T-helper 2 cell treated with Interferon-gamma antibody and Interleukin-4, amounts not matched to agents 100 ng/mL and 5 ng/mL, for 36 hours (primary cell): Measurements from ENCODE around the gene ADARB1. TPM values are rescaled to one million over a fixed set of nuclear protein-coding genes. Genes with fewer than 3 reads are reported as not detected.

ENCODE experiments used
- intact Hi-C: fragments of 100-400 bp; cut with micrococcal nuclease; formaldehyde crosslinking; loops from one replicate; pipeline ENCODE4 v1.15.1; 2023
- total RNA-seq: library from RNA; stranded (reverse); gene quantifications from 2 replicates; pipeline ENCODE4 v1.2.3, GENCODE V29; 2022

The ADARB1 gene
- total RNA-seq, 1 donor from 2014 or later = 51.5 TPM

DNA sequence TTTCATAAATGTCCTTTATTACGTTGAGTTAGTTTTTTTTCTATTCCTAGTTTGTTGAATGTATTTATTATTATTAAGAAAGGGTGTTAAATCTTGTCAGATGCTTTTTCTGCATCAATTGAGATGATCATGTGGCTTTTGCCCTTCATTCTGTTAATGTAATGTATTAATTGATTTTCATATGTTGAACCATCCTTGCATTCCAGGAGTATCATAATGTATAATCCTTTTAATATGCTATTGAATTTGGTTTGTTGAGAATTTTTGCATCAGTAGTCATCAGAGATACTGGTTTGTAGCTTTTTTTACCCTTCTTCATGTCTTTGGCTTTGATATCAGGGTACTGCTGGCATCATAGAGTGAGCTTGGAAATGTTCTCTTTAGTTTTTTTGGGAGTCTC, 113.3 kb downstream of the ADARB1 start:
- intact Hi-C loops = no loop called here

DNA sequence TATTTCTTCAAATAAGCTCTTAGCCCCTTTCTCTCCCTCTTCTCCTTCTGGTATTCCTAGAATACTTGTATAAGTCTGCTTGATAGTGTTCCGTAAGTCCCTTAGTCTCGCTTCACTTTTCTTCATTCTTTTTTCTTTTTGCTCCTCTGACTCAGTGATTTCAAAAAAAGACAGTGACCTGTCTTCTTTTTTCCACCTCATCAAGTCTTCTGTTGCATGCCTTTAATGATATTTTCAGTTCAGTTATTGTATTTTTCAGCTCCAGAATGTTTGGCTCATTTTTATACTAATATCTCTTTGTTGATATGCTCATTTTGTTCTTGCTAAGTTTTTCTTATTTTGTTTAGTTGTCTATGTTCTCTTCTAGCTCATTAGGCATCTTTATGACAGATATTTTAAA, 115.6 kb downstream of the ADARB1 start:
- intact Hi-C loops = no loop called here

DNA sequence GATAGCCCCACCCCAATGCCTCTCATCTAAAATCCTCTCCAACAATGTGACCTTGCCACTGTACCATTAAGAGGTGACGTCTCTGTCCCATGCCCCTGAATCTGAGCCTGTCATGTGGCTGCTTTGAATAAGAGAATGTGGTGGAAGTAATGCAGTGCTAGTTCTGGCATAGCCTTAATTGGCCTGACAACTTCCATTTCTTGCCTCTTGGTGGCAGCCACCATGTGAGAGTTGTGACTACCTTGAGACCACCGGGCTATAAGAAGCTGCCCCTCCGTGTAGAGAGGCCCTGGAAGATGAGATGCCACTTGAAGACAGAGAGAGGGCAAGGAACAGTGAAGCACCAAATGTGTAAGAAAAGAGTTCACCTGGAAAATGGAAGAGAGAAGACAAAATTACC, 118.0 kb downstream of the ADARB1 start:
- intact Hi-C loops = no loop called here

DNA sequence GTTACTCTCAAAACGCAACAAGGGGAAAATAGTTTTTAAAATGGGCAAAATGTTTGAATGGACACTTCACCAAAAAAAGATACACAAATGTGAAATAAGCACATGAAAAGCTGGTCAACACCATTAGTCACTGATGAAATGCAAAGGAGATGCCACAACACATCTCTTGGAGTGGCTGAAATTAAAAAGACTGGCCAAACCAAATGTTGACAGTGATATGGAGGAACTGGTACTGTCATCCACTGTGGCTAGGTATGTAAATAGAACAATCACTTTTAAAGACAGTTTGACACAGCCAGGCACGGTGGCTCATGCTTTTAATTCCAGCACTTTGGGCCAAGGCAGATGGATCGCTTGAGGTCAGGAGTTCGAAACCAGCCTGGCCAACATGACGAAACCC, 122.2 kb downstream of the ADARB1 start:
- intact Hi-C loops = no loop called here

DNA sequence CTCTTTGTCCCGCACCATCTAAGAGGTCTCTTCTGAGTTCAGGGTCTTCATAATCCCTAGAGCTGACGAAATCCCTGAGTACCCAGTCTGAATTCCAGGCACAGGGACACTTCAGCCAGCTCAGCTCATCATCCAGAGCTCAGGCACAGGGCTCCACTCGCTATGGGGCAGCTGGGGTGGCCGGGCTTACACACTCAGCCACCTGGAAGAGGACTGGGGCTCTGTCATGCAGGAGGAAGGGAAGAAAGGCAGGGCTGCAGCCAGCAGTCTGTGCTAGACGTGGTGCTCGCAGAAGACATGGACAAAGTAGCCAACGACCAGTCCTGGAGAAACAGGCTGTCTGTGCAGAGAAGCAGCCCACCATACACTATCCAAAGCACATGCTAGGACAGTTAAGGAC, 124.8 kb downstream of the ADARB1 start:
- intact Hi-C loops = no loop called here

DNA sequence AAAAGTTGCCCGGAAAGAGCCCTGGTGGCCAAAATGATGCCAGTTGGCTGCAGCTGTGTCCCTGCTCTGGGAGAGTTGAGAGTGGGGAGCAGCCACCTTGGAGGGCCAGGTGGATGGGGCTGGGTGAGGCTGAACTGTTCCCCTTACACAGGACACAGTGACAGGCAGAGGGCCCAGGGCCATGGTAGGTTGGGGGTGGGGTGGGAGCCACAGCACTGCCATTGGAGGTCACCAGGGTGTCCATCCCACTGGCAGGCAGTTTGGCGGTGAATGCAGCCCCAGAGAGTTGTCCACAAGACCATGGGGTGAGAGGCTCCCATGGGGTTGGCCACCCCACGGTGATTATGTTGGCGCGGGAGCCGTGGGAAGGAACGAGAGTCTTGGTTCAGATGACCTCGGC, 125.7 kb downstream of the ADARB1 start:
- intact Hi-C loops = no loop called here

DNA sequence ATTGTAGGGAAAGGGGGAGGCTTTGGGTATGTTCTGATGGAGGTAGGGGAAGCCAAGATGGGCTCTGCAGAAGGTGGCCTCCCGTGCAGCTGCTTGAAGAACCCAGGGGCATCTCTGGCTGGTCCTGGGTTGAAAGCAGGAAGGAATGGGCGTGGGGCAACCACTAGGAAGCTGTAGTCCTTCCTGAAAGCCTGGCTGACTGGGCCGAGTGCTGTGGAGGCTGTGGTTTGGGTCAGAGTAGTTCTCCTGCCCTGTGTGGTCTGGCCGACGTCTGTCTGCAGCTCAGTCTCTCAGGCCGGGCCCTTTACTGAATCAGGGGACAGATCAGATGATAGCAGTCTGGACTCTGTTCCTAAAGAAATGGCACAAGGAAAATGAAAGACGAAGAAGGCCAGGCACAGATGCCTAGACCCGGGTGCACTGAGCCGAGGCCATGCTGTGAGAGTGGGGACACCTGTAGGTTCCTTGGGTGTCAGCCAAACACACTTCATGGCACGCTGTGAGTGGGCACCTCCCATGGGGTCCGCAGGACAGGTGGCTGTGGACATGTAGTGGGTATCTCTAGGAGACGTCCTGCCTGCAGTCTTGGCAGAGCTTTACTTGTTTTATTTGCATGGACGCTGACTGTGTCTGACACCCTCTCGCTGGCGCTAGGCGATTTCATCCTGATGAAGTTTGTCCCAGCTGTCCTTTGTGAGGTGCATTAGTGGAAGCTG, 126.4 kb downstream of the ADARB1 start:
- intact Hi-C loops = no loop called here

DNA sequence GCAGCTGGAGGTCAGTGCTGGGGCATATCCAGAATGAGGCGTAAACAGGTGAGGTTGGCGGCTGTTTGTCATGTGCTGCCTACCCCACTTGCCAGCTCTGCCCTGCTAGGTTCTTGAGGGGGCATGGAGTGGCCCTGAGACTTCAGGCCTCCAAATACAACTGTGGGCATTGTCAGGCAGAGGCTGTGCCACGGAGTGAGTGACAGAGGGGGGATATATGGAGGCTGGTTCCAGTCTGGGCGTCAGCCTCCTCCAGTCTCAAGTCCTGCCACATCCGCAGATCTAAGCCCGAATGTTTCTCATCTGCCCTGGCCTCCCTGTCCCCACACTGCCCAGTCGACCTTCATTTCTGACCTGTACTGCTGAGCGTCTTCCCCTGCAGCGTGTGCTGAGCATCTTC, 128.0 kb downstream of the ADARB1 start:
- intact Hi-C loops = no loop called here

DNA sequence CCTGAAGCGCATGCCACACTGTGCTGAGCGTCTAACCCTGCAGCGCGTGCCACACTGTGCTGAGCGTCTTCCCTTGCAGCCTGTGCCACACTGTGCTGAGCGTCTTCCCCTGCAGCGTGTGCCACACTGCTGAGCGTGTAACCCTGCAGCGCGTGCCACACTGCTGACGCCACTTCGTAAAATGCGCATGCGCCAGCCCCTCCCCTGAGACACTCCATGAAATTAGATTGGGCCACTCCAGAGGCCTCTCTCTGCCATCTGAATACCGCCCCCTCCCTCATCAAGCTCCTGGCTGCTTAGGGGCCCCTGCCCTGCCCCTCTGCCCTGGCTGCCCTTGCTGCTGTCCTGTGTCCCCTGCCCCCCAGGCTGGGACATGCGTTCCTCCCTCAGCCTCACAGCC, 128.5 kb downstream of the ADARB1 start:
- intact Hi-C loops = no loop called here

DNA sequence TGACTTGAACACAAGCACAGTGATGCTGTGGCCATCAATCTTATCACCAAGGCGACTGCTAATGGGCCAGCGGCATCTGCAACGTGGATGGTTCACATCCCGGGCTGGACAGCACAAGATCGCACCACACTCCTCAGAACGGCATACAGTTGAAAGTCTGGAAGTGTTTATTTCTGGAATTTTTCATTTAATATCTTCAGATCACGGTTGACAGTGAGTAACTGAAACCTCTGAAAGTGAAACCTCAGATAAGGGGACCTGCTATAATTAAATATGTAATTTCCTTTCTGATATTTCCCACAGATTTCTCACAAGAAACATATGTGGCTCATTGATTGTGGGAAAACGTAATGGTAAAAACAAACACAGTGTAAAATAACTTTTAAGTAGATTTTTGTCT, 129.6 kb downstream of the ADARB1 start:
- intact Hi-C loops = no loop called here

DNA sequence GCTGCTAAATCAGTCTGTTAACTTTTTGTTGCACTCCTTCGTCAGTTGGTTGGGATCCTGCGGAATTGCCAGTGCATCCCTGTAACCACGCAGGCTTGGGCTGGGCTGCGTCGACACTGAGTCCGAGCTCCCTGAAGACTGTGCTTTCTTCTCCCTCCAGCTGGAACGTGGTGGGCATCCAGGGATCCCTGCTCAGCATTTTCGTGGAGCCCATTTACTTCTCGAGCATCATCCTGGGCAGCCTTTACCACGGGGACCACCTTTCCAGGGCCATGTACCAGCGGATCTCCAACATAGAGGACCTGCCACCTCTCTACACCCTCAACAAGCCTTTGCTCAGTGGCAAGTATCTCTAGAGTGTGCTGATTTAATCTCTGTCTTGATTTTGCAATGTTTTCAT, 130.0 kb downstream of the ADARB1 start:
- intact Hi-C loops = no loop called here

DNA sequence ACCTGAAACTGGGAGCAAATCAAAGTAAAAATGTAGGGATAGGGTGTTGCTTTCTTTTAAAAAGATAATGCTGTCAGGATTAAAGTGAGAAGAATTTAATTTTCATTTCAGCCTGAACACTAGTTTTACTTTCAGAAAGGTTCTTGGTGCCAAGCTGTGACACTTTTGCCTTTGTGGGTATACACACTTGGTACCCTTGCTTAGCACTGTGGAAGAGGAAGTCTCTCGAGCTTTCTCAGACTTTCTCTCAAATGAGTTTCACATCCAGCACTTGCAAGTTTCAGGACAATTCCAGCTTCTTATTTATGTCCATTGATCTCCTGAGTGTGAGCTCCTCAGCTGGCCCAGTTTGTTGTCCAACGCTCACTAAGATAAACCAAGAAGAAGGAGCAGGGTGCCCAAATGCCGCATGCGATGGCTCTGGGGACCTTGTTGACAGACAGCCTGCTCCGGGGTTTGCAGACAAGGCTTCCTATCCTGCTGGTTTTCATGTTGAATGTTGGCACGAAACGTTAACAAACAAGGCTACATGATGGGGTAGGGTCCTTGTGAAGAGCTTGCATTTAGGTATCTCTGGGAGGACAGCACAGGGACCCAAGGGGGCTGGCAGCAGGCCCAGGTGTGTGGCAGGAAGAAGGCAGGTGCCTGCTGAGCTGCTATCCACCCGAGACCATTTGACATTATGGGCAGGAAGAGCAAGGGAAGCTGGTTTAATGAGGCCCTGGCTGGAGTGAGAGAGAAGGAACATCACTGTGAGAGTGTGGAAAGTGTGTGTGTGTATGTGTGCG, 133.7 kb downstream of the ADARB1 start:
- intact Hi-C loops = no loop called here

DNA sequence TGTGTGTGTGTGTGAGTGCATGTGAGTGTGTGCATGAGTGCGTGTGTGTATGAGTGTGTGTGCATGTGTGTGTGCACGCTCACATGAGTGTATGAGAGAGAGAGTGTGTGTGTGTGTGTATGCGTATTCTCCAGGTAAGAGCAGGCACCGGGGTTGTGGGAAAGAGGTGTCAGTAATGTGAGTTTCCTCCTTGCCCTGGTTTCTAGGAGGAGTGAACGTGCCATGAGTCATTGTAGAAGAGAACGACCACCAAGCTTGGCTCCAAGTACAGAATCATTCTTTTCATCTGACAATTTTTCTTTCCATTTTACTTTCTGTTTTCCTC, 134.2 kb downstream of the ADARB1 start:
- intact Hi-C loops = no loop called here

DNA sequence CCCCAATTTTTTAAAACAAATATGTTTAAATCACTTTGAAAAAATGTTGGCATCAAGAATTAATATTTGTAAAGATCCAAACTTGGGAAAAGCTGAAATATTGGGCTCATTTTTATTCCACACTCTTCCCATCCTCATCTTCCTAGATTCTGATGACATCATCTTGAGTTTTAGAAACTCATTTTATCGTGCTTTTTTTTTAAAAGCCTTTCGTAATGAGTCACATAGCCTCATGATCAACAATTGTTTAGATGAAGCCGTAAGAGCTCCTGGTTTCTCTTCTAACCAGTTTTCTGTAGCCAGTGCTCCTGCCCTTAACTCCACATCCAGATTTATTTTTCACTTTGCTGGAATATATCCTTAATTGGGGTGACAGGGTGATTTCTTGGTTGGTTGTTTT, 134.7 kb downstream of the ADARB1 start:
- intact Hi-C loops = no loop called here

DNA sequence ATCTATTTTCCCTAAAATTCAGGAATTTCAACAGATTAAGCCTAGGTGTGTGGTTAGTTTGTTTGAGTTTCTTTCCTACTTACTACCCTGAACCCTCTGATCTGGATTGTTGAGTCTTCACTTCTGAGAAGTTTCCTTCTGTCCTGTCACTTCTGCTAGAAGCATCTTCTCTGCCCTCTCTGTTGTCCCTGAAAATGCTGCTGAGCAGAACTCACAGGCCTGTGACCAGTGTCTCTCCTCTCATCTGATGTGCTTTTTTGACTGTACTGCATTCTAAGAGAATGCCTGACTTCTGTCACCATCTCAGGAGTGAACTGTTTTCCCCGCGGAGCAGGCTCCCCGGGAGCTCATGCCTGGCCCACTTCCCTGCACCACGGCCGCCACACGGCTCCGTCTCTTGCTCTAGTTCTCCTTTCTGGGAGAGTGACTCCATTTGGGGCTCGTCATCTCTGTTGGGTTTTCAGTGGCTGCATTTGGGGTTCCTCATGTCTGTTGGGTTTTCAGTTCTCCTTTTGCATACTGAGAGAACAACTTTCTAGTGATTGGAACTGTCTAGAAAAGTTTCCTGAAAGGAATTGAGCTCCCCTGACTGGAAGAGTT, 135.4 kb downstream of the ADARB1 start:
- intact Hi-C loops = no loop called here

DNA sequence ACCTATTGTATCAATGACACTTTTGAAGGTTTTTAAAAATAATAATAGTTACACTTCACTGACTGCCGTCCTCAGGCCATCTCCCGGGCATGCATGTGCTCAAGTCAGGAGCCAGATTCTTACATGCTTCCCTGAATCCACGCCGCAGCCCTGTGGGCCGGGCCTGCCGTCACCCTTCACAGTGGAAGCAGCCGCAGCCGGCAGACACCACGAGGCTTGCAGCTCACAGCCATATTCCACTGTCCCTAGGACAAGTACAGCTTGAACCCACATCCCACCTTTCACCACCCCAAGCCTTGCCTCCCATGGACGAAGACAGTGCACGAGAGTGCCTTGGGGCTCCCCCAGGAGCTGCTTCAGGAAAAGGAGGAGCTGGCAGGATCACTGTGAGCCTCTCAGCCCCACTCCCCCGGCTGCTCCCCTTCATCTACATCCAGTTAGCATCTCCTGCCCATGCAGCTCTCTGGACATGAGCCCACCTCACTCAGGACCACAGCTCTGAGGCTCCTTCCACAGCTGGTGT, 136.1 kb downstream of the ADARB1 start:
- intact Hi-C loops = no loop called here

DNA sequence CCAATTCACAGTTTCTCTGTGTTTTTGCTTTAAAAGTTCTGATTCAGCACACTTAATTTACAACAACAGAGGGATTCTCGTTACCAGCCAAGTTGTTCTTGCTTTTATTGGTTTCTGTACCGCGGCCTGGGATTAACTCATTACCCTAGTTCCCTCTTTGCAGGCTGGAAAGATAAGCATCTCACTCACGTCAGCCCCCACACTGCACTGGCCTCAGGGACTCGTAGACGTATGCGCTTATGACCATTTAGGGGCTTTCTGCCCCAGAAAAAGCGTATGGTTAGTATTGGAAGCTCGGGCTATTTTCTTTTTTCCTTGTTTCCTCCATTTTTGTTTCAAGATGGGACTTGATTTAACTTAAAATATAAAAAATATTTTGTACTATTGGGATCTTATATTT, 137.3 kb downstream of the ADARB1 start:
- intact Hi-C loops = no loop called here

DNA sequence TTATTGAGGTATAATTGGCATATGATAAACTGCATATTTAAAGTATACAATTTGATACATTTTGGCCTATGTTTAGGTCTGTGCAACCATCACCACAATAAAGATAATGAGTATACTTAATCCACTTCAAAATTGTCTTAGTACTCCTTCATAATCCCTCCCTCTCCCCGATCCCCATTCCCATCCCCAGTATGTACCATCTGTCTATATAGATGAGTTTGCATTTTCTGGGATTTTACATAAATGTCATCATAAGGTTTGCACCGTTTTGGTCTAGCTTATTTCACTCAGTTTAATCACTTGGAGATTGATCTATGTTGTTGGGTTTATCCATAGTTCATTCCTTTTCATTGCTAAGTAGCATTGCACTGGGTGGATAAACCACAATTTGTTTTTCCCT, 139.0 kb downstream of the ADARB1 start:
- intact Hi-C loops = no loop called here

DNA sequence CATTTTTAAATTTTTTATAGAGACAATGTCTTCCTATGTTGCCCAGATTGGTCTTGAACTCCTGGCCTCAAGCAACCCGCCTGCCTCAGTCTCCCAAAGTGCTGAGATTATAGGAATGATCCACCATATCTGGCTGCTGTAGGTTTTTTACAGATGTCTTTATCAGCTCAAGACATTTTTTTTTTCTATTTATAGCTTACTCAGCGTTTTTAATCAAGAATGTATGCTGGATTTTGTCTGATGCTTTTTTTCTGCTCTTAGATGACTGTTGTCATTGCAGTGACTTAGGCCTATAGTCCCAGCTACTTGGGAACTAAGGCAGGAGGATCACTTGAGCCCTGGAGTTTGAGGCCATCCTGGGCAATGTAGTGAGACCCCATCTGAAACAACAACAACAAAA, 140.8 kb downstream of the ADARB1 start:
- intact Hi-C loops = no loop called here

DNA sequence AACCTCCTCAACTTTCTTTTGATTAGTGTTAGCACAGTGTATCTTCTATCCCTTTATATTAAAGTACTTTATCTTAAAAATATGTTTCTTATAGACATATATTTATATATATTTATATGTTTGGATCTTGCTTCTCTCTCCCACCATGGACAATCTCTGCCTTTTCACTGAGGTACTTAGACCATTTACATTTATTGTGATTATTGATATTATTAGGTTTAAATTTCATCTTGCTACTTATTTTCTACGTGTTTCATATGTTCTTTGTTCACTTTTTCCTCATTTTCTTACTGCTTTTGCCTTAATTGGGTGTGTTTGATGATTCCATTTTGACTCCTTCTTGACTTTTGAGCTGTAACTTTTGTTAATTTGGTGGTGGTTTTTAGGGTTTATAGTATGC, 142.6 kb downstream of the ADARB1 start:
- intact Hi-C loops = no loop called here

DNA sequence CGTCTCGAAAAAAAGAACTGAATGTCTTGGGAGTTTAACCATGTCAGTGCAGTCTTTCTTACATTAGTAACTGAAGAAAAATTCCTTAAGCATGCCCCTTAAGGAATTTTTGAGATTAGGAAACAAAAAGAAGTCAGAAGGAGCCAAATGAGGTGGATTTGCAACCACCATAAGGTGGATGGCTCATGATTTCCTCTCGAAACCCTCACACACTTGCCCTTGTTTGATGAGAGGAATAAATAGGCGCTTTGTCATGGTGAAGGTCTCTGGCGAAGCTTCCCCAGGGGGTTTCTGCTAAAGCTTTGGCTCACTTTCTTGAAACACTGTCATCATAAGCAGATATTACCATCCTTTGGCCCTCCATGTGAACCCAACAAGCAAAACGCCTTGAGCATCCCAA, 145.1 kb downstream of the ADARB1 start:
- intact Hi-C loops = no loop called here

DNA sequence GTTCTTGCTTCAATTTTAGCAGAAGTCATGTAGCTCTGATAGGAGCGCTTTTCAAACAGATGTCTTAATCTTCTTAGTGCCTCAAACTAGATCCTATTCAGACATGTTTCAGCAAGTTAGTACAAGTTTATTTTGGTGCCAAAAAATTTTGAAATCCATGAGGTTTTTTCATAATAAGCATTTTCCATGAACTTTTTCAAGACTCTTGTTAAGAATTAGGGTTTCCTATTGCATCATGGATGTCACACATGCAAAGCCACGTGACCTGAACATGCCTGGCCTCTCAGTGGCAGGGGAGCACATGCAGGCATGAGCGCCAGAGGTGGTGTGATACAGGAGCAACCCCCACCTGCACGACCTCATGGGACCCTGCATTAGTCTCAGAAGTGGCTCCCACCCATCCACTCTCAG, 145.7 kb downstream of the ADARB1 start:
- intact Hi-C loops = loop anchor here (10.0 kb wide), 1 partner anchor 75 kb away; no protein-coding TSS in a partner anchor
